RWPE1 (cell line): Measurements from ENCODE around the gene CDH6.

ENCODE experiments used
- CTCF ChIA-PET: fragments of 350-600 bp; sonication (Branson Sonifier 250); formaldehyde crosslinking; extraction: SDS; loops from one replicate; lab custom pipeline; 2021; lab: Yijun Ruan, JAX
- POLR2A ChIA-PET: fragments of 400-600 bp; formaldehyde crosslinking; extraction: SDS; loops from one replicate; lab custom pipeline; 2020; ENCODE audit warnings: antibody characterized with exemption; ENCODE audit not compliant: low non-redundant PET; lab: Yijun Ruan, JAX
- DNase-seq: peaks from one replicate; pipeline ENCODE4 v3.0.0; 2012; ENCODE audit warnings: low spot score
- H3K27ac ChIP-seq: fragments of 450-650 bp; 2 replicates; pipeline ENCODE4 v1.5.1; 2017
- CTCF ChIP-seq: fragments of 450-650 bp; conservative IDR thresholded peaks from 2 replicates; pipeline ENCODE4 v1.5.1; 2017; ENCODE audit warnings: low read depth, mild to moderate bottlenecking

The CDH6 gene

GRCh38 chr5:31193591-31194467, at the start of gene CDH6:
Gene CDH6 (plus strand): TSS chr5:31193686. CDS start chr5:31267474, 73,788 bp downstream.
- no peak within 1 kb of the TSS for H3K27ac ChIP-seq
- DNase-seq, result peak; percentile 20
- POLR2A ChIA-PET, result no interaction called here
- CTCF ChIA-PET, result no interaction called here
- no peak for TF ChIP-seq CTCF

GRCh38 chr5:31144364-31144763, 49.1 kb upstream of the CDH6 start:
- no peak for TF ChIP-seq CTCF
- POLR2A ChIA-PET, result no interaction called here
- no peak for DNase-seq
- H3K27ac ChIP-seq, result no peak overlapping the region
- CTCF ChIA-PET, result interaction anchor here (0.8 kb wide), 1 partner anchor 18 kb away, joined by 4 read pairs; no protein-coding TSS in a partner anchor

GRCh38 chr5:31148959-31149475, 44.5 kb upstream of the CDH6 start:
- ChIA-PET CTCF (interaction anchor here (0.7 kb wide), 1 partner anchor 927 kb away, joined by 3 read pairs; no protein-coding TSS in a partner anchor), POLR2A (no interaction called here)
- DNase-seq, result no peak
- TF ChIP-seq CTCF, result no peak
- no peak overlapping the region for H3K27ac ChIP-seq

GRCh38 chr5:31153521-31153920, 40.0 kb upstream of the CDH6 start:
- ChIA-PET CTCF (no interaction called here), POLR2A (no interaction called here)
- no peak for TF ChIP-seq CTCF
- no peak for DNase-seq
- no peak overlapping the region for H3K27ac ChIP-seq

- no peak for TF ChIP-seq CTCF
- ChIA-PET POLR2A (no interaction called here), CTCF (no interaction called here)
These were observed 36.8 kb upstream of the CDH6 start for GRCh38 chr5:31156631-31157160.

GRCh38 chr5:31157720-31158119, 35.8 kb upstream of the CDH6 start:
- ChIA-PET POLR2A (no interaction called here), CTCF (no interaction called here)
- no peak for DNase-seq
- no peak overlapping the region for H3K27ac ChIP-seq
- no peak for TF ChIP-seq CTCF

More at GRCh38 chr5:31156631-31157160, 36.8 kb upstream of the CDH6 start:
- H3K27ac ChIP-seq, result no peak overlapping the region
- DNase-seq, result no peak
